ENCODE data around the gene TLE3. TPM values are rescaled to one million over a fixed set of nuclear protein-coding genes. Genes with fewer than 3 reads are reported as not detected.

Gene TLE3
- total and polyA plus RNA-seq, 2 of the 13 experiments (the other 11 are each of a cell fraction or from before 2014, with no cell fraction given) = 11.9 to 13.8 TPM

- TF ChIP-seq HMG20A (CRISPR knock-in tag; IDR thresholded peaks at IDR 0.05; ENCODE audit: borderline replicate concordance) = no peak
Measured at GRCh38 chr15:70109531-70109930, 11.8 kb upstream of the TLE3 start (continued).

DNA sequence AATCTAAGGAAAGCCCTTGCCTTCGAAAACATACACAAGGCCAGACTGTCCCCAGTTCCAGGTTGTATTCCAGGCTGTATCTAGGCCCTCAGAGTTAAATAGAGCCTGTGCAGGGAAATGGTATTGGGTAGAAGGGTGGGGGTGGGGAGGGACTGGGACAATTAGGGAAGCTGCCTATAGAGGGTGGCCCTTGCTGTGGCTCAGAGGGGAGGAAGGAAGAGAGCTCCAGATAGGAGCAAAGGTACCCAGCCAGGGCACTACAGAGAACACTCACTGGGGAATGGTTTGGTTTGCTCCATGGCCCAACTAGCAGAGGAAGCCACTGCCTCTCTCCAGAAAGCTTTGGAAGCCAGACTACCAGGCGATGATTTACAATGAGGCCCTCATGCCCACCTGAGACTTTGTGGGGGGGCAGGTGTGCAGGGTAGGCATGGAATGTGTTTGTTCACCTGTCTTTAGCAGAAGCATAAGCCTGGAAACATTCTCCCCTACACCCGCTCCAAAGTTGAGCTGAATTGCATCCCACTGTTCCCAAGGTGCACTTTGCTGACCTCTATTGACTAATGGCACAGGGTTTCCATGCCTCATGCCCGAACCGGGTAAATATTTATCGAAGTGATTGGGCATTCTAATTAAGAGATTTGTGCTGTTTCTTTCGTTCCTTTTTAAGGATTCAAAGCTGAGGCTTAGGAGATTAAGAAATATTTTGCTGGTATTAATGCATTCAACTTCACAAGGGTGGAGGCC, 6.3 kb upstream of the TLE3 start:
- peak; percentile 49 for TF ChIP-seq STAG1 (CRISPR knock-in tag; IDR thresholded peaks at IDR 0.05)
- no peak for TF ChIP-seq ZNF274 (CRISPR knock-in tag; IDR thresholded peaks at IDR 0.05)
- no peak for TF ChIP-seq ZSCAN20 (CRISPR knock-in tag; IDR thresholded peaks at IDR 0.05; ENCODE audit: borderline replicate concordance)
- TF ChIP-seq CTCF (CRISPR knock-in tag; IDR thresholded peaks at IDR 0.05) = peak; percentile 40
- TF ChIP-seq DNMT3B (CRISPR knock-in tag; conservative IDR thresholded peaks at IDR 0.05) = no peak
- TF ChIP-seq TEAD2 (CRISPR knock-in tag; IDR thresholded peaks at IDR 0.05) = no peak
- TF ChIP-seq ZNF276 (CRISPR knock-in tag; IDR thresholded peaks at IDR 0.05; ENCODE audit: low read depth) = no peak
- no peaks in the 10 kb centered on the region for H4K20me1 ChIP-seq (ENCODE audit: insufficient read depth, low read length)
- in situ Hi-C loops (cut with HindIII; ENCODE audit: extremely low pct_ligation_motif_present, low pct_unique_long_range_greater_than_20kb) (no loop called here), intact Hi-C loops (cut with micrococcal nuclease; ENCODE audit: unreplicated experiment) (no loop called here)
- no peaks in the 10 kb centered on the region for H3K79me2 ChIP-seq (ENCODE audit: insufficient read depth, low read length)
- ATAC-seq = no peak
- no peak overlapping the region for H2AFZ ChIP-seq (ENCODE audit: low read length)
- FAIRE-seq = no peak
- H3K27ac ChIP-seq (ENCODE audit: extremely low read length, insufficient read depth, low read length) = no peak overlapping the region
- no peak overlapping the region for H3K9ac ChIP-seq (ENCODE audit: insufficient read depth, low read depth, low read length)
- WGBS (ENCODE audit: low lambda C conversion rate) = 19% methylated on average over 6 of the region's 7 CpGs
- H3K4me1 ChIP-seq (ENCODE audit: insufficient read depth, low read length) = peaks cover 36% of the 10 kb centered on the region
- no TSS peak for BruUV-seq (replicated peaks)
- no peaks in the 10 kb centered on the region for H3K36me3 ChIP-seq (replicated peaks in 1 of 2; ENCODE audit: control insufficient read depth in 1 of 2, insufficient read depth in 2 of 2, low read length in 2 of 2)
- no peaks in the 10 kb centered on the region for H3K9me3 ChIP-seq (ENCODE audit: low read length)
- CTCF ChIA-PET (ENCODE audit: low intra/inter-chr PET ratio, low total read pairs) = no interaction called here
- H3K4me2 ChIP-seq (ENCODE audit: low read depth, low read length) = no peak overlapping the region
- no peak overlapping the region for H3K4me3 ChIP-seq (replicated peaks in 1 of 3; ENCODE audit: insufficient read depth in 1 of 3, low read depth in 2 of 3, low read length in 3 of 3)
- POLR2A ChIA-PET = interaction anchor here (1.0 to 1.3 kb wide), 2 partner anchors 23 to 61 kb away, joined by 3 to 4 read pairs; no protein-coding TSS in a partner anchor
- no peak for DNase-seq (ENCODE audit: low spot score)
- H3K27me3 ChIP-seq (ENCODE audit: control insufficient read depth in 1 of 2, insufficient read depth in 2 of 2, low read length in 2 of 2) = peaks cover 10 to 46% of the 10 kb centered on the region in 2 experiments
